Mesendoderm (in vitro differentiated cells): ENCODE data around the gene HACD3. TPM values are rescaled to one million over a fixed set of nuclear protein-coding genes. Genes with fewer than 3 reads are reported as not detected.

ENCODE experiments used
- DNase-seq: peaks from one replicate; pipeline ENCODE4 v3.0.0; 2013
- H2AK5ac ChIP-seq: 2 replicates; pipeline ENCODE4 v1.6.1; 2013; ENCODE audit warnings: low read length, inconsistent platforms
- H2BK120ac ChIP-seq: 2 replicates; pipeline ENCODE4 v1.6.1; 2013; ENCODE audit warnings: low read depth, mild to moderate bottlenecking, low read length, moderate library complexity, mixed read lengths
- H2BK15ac ChIP-seq: replicated peaks from 2 replicates; pipeline ENCODE4 v1.6.1; 2013; ENCODE audit warnings: low read depth, mild to moderate bottlenecking, moderate library complexity
- H2BK5ac ChIP-seq: 2 replicates; pipeline ENCODE4 v1.6.1; 2013; ENCODE audit warnings: low read length, inconsistent platforms
- H3K18ac ChIP-seq: 2 replicates; pipeline ENCODE4 v1.6.1; 2013; ENCODE audit warnings: mild to moderate bottlenecking, low read length, mixed read lengths
- H3K23ac ChIP-seq: one replicate; pipeline ENCODE4 v1.6.1; 2013; ENCODE audit warnings: low read length
- H3K27ac ChIP-seq: 2 replicates; pipeline ENCODE4 v1.5.1; 2013; ENCODE audit warnings: low read depth, mild to moderate bottlenecking, inconsistent platforms, low read length, moderate library complexity
- H3K27me3 ChIP-seq: 2 replicates; pipeline ENCODE4 v1.6.1; 2013; ENCODE audit warnings: low read length, control low read depth, mild to moderate bottlenecking, inconsistent platforms; ENCODE audit not compliant: insufficient read depth, poor library complexity
- H3K36me3 ChIP-seq: 2 replicates; pipeline ENCODE4 v1.6.1; 2013; ENCODE audit warnings: low read length, inconsistent platforms; ENCODE audit not compliant: control insufficient read depth, insufficient read depth
- H3K4ac ChIP-seq: one replicate; pipeline ENCODE4 v1.6.1; 2013; ENCODE audit warnings: low read depth, mild to moderate bottlenecking, low read length, moderate library complexity
- H3K4me1 ChIP-seq: 2 replicates; pipeline ENCODE4 v1.6.1; 2013; ENCODE audit warnings: low read depth, low read length, inconsistent platforms; ENCODE audit not compliant: control insufficient read depth
- H3K4me2 ChIP-seq: 2 replicates; pipeline ENCODE4 v1.6.1; 2013; ENCODE audit warnings: low read length
- H3K4me3 ChIP-seq: 2 replicates; pipeline ENCODE4 v1.5.1; 2013; ENCODE audit warnings: mild to moderate bottlenecking, low read length
- H3K56ac ChIP-seq: one replicate; pipeline ENCODE4 v1.6.1; 2013; ENCODE audit warnings: low read length
- H3K79me1 ChIP-seq: 2 replicates; pipeline ENCODE4 v1.6.1; 2013; ENCODE audit warnings: low read length, inconsistent platforms
- H3K79me2 ChIP-seq: 2 replicates; pipeline ENCODE4 v1.6.1; 2013; ENCODE audit warnings: mild to moderate bottlenecking, low read length; ENCODE audit not compliant: control insufficient read depth, insufficient read depth
- H3K9ac ChIP-seq: 2 replicates; pipeline ENCODE4 v1.6.1; 2013; ENCODE audit warnings: low read length, inconsistent platforms
- H4K5ac ChIP-seq: one replicate; pipeline ENCODE4 v1.6.1; 2013; ENCODE audit warnings: low read length
- H4K8ac ChIP-seq: one replicate; pipeline ENCODE4 v1.6.1; 2013; ENCODE audit warnings: low read depth, mild to moderate bottlenecking, control low read depth, low read length, moderate library complexity
- WGBS: extraction: QIAGEN DNeasy Blood & Tissue Kit; methylation state at CpG from one replicate; pipeline ENCODE4 v1.1.7; 2013; ENCODE audit warnings: low lambda C conversion rate, missing lambda C conversion rate; ENCODE audit not compliant: insufficient coverage; ENCODE audit errors: extremely low coverage; 5-methylcytosine and 5-hydroxymethylcytosine counted together
- small RNA-seq: library from polyadenylated mRNA; stranded (forward); fragments of <200 nt; extraction: miRNeasy Mini kit (QIAGEN cat#:217004); gene quantifications from one replicate; pipeline ENCODE3, GENCODE V24; 2013; ENCODE audit not compliant: insufficient read depth

HACD3 gene

DNA sequence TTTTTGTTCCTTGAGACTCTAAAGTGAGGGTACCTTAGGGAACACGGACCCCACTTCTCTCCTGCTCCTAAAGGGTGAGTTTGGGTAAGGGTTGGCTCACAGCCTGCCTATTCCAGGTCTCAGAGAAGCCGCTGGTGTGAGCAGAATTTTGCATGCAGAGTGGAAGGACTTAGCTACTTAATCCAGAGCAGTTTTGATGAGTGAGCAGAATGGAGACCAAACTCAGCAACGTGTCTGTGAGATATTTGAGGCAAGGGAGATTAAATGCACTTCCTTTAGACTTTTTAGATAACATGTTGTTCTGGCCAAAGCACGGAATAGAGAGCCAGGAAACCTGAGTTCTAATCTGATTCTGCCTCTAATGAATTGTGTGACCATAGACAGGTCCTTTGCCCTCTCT lies 96.6 kb downstream of the HACD3 start:
- Histone ChIP-seq H3K23ac (no peak overlapping the region), H3K27me3 (no peaks in the 10 kb centered on the region), H3K56ac (no peak overlapping the region), H2AK5ac (no peak overlapping the region), H3K4me2 (no peak overlapping the region), H3K27ac (no peak overlapping the region), H4K8ac (no peak overlapping the region), H3K9ac (no peak overlapping the region), H3K18ac (no peak overlapping the region), H3K79me2 (no peaks in the 10 kb centered on the region), H3K4ac (no peak overlapping the region), H3K36me3 (no peaks in the 10 kb centered on the region), H3K4me1 (no peaks in the 10 kb centered on the region), H2BK120ac (no peak overlapping the region), H3K4me3 (no peak overlapping the region), H4K5ac (no peak overlapping the region), H3K79me1 (no peaks in the 10 kb centered on the region), H2BK15ac (no peak overlapping the region), H2BK5ac (no peak overlapping the region)
- WGBS = no CpG with 5 or more reads among the region's 4 CpGs
- DNase-seq = no peak

Small RNA genes lying within 50 kb of the gene (small RNA-seq; reads per million reads assigned to genes)
- gene RF00019 = not detected
- gene RNU6-19P = not detected
